HG02623 (cell line): Measurements from ENCODE around the gene TSPAN1.

Source experiments
- ATAC-seq: cut with Tn5 transposase; IDR thresholded peaks from one replicate; pipeline ENCODE4 v1.9.1; 2021; ENCODE audit warnings: moderate library complexity; ENCODE audit not compliant: unreplicated experiment

The TSPAN1 gene, protein sequence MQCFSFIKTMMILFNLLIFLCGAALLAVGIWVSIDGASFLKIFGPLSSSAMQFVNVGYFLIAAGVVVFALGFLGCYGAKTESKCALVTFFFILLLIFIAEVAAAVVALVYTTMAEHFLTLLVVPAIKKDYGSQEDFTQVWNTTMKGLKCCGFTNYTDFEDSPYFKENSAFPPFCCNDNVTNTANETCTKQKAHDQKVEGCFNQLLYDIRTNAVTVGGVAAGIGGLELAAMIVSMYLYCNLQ

DNA sequence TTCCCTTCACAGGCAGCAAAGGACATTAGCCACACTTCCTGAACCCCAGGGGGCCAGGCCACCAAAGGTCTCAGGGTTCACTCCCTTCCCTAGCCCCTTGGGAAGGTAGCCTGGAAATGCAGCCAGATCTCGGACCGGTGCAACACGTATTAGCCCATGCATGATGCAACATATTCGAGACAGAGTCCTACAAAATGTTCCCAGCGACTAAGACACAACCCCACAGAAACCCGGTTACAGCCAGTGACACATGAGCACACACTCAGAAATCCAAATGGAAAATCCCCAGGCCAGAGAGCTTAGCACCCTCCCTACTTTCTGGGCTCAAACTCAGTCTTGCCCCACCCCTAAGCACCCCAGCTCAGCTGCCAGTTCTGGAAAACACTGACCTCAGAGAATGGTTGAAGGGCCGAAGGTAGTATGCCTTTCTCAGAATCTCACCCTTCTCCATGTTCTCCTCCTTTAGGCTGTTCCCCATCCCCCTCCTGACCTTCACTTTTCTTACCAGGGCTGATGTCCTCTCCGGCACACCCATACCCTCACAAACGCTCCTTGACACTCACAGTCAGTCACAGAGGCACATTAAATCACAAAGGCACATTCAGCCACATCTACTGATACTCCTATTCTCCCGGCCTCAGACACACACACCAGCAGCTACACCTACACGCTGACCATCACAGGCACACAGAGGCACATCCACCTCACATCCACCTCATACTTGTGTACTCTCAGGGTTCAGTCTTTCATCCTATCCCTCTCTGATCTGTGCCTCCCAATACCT lies at the start of gene TSPAN1:
TSPAN1 (plus strand) TSS at position 640 of the 784 bp plus-strand sequence. CDS start 6,021 bp downstream, outside the sequence.
- ATAC-seq = no peak

DNA sequence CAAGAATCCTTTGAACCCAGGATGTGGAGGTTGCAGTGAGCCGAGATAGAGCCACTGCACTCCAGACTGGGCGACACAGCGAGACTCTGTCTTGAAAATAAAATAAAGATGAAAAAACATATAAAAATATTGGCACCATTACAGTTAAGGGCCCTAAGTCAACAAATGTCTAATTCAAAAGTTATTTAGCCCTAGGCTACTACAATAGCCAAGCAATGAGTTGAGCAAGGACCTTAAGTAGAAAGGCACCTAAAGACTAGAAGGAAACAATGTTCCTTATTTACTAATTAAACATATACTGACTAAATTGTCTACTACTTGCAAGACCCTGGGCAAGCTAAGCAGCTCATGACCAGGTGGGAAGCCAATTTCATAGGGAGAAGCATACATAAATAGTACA lies 46.5 kb upstream of the TSPAN1 start:
- no peak for ATAC-seq

DNA sequence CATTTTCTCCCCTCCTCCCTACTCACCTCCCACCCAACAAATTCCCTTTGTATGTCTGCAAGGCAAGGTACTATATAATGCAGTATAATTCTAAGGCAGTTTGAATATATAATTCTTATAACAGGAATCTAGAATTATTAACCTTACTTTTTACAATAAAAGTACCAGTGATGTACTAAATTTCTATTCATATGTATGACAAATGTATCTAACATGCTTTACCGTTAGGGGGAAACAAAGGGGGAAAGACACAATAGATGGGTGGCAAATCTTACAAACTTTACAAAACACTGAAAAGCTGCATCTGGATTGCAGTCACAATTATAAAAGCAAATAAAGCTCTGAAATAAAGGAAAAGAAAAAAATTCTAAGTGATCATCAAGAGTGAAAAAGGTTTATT lies 44.8 kb upstream of the TSPAN1 start:
- no peak for ATAC-seq

DNA sequence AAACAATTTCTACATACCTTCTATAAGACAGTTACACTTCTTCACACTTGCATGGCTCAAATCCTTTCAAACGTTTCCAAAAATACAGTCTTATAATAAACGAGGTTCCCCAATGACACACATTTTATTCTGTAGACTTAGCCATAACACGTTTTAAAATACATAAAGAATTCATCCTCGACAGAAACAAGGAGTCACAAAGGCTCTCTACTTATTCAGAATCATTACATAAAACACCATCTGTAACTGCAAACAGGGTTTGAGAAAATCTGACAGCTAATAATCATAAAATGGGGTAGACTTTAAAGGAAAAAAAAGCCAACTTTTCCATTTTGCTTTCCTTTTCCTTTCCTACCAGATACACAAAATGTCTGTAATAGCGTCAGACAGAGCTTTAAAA lies 44.3 kb upstream of the TSPAN1 start:
- no peak for ATAC-seq

DNA sequence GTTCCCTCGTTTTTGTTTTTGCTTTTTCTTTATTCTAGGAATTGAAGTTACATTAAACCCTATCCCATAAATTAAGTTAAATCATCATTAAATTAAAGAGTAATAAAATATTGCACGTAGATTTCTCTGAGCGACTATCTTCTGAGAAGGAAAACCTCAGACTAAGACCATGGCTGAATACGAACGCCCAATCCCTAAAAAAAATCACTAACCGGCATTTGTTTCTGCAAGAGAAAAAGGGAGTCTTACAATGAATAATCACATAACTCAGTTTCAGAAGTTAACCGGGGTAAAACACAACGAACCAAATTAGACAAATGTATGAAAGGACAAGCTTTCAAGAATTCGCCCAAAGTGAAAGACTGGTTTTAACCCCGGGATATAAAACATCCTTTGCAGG lies 43.8 kb upstream of the TSPAN1 start:
- no peak for ATAC-seq

DNA sequence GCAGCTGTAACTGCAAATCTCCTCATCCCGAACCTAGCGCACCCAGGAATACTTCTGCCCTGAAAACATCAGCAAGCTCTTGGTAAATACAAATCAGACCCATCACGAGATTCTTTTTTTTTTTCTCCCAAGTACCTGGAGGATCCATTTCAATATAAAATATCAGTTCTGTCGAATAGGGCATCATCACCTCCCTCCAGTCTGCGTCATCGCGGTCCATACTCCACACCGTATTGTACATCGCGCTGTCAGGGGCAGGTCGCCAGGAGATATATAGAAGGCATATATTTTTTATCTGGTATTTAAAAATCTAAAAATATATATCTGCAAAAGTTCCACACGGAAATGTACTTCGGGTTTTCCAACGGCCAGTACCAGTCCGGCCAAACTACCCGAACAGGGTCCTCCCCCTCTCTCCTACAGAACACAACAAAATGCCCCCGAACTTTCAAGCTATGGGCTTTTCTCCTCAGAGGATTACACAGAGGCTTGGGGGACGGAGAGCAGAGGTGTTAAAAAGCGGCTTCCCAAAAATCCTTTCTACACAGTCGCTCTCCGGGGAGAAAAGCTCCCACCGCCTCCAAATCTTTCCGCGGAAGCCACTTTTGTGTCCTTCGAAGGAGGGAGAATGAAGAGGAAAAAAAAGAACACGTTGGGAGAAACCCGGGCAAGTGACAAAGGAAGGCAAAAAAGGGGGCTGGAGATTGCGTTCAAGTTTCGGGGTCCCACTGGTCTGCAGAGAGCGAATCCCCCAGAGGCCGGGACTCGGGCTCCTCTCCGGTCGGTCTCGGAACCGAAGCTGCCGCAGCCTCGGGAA lies 43.0 kb upstream of the TSPAN1 start:
- ATAC-seq = no peak

DNA sequence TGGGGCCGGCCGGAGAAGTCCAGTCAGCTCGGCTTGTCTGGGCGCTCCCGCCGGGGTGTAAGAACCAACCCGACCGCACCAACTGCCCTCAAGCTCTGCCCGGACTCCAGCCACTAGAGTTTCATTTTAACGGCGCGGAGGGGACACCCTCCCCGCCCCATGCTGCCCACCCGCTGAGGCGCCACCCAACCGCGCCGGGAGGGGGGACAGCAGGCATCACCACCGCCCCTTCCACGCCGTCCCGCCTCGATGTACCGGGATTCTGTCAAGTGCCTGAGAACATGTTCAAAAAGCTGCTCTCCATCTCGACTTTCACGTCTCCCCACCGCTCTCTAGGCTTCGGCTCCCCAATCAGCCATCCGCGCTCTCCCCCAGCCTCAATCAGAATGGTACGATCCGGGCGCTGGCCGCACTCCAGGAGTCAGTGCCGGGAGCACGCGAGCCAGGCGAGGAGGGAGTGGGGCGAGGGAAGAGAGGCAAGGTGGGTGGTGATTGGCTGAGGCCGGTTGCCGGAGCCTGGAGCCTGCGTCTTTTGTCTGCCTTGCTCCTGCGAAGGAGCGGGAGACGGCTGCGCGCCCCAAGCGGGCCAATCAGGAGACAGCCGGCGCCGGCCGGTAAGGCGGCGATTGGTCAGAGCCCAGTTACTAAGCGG lies 42.2 kb upstream of the TSPAN1 start, which contains the start of gene PIK3R3:
PIK3R3 (minus strand) TSS at position 101 of the 652 bp plus-strand sequence. CDS start 677 bp downstream, outside the sequence.
- ATAC-seq = peak; percentile 86

DNA sequence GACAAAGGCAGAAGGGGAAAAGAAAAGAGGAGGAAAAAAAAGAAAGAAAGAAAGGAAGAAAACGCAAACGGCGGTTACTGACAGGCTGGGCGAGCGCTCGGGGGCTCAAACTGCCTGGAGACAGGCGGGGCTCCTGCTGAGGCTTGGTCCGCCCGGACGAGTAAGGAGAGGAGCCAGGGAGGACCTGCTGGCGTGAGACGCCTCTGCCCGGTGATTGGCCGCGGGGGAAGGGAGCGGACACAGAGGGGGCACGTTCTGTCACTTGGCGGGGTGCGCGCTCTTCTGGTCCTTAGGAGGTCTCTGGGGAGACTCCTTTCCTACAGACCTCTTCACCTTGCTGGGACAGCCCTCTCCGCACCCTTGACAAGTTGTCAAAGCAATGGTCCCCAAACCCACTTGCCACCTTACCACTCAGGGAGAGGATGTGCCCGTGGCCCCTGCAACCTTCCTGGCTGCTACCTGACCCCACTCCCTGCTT lies 41.7 kb upstream of the TSPAN1 start:
- ATAC-seq = peak; percentile 42

DNA sequence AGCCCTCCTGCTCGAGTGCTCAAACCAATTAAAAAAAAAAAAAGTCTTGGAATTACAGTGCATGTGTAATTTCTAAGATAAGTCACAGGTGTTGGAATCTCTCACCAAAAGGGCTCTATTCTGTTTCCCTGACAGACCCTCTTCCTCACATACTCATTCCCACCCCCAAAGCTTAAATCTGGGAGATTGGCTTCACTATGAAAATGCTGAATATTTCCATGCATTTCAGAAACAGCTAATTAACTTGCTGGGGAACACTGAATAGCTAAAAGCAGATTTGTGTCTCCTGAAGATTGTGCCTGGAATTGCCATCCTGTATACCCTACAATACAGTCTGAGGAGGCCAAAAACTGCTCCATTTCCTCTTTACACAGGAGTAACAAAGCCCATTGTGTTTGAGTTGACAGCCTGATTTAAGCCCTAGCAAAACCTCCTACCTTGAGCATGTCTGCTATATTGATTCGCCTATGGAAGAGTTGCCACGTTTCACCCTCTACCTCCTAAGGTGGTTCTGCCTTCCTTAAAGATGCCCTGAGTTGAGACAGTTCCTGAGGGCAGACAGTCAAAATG lies 41.0 kb upstream of the TSPAN1 start:
- no peak for ATAC-seq

DNA sequence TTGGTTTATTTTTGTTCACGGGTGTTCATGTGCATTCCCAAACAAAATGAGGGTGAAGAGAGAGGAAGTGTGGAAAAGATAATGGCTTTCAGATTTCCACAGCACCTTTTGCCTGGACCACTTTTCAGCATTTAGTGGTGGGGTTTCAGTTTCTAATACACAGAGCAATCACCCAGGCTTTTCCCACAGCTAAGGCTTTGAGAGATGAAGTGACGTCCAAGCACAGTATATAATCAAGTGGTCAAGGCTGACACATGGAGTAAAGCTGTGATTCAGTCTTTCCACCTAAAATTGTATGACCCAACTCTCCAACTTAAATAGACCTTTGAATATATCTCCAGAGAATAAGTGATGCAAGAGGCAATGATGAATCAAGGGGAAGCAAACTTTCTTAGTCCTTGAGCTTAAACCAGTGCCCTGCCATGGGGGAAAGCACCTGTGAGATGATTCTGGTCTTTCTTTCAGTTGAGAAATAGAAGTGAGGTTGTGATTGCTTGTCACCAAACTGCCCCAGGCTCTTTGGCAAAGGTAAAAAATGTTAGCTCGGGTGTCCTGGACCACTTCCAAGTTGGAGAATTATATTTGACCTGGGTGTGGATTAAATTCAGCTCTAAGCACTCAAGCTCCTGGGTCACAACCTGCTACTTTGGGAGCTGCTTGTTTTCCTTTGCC lies 40.1 kb upstream of the TSPAN1 start:
- no peak for ATAC-seq

DNA sequence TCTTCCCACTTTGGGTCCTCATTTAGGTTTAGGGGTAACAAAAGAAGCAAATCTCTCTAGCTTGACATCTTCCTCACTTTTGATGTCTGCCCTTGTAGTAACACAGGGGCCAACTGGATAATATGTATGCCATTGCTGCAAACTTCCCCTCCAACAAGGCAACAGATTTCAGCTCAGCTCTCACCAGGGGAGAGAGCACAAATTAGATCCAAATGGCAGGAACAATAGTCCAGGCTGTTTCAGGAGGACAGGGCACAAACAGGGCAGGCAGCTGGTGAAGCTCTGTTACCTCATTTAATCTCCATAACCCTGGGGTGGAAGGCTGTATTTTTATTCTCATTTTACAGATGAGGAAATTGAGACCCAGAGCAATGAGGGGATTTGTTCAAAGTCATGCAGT lies 38.2 kb upstream of the TSPAN1 start:
- ATAC-seq = no peak

DNA sequence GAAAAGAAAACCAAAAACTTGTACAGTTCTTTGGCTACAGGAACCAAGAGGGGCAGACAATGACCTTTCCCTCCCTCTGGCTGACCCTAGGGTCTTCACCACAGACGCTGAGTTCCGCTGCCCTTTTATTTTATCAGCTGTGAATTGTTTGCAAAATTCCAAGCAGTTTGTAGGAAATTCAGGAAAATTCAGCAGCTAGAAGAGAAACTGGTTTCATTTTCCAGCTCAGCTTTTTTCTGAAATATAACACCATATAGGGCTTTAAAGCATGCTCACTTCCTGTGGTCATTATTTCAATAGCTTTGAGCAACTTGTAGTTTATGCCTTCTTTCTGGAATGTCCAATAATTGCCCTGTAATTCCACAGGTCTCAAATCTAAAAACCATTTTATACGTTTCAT lies 37.0 kb upstream of the TSPAN1 start:
- ATAC-seq = no peak

DNA sequence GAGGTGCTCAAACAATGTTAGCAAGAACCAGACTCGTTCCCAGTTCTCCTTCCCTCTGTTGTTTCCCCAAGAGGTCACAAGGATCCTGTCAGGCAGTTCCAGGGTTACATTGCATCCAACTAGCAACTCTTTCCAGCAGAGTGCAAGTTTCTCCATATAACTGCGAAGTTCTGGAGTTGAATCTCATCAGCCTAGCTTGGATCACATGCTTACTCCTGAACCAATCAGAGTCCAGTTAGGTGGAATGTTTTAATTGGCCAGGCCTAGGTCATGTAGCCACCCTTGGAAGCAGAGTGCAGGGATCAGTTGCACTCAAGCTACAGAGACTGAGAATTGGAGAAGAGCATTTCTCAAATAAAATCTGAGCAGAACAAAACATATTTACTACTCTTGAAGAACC lies 26.6 kb upstream of the TSPAN1 start:
- no peak for ATAC-seq

DNA sequence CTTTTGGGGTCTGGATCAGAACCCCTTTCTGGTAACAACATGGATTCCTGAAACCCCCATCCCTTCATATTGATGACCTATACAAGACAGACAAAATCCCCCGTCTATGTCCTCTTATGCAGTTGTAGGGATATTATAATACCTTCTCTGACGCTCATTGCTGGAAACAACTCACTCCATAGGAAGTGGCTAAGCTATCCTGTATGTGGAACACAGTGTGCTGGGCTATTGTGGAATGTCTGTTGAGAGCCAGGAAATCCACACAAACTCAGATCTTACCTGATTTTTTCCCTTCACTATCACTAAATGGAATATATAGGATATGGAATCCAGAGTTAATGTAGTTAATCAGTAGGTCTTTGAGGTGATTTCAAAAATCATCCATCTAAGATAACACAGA lies 24.8 kb upstream of the TSPAN1 start:
- ATAC-seq = no peak

DNA sequence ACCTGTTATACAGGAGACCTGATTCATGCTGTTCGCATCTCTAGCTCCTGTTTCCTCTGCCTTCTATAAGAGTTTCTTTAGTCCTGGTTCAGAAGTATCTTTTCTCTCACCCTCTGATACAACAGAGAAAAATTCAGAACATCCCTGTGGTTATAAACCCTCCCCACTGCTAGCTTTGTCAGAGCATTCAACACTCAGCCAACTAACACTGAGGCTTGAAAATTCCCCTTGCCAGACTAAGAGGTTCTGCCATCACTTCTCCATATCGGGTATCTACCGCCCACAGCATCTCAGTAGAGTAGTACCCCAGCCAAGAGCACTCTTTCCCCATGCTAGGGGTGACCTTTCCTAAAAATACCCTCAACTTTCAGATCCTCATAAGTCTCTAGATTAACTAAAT lies 22.9 kb upstream of the TSPAN1 start:
- no peak for ATAC-seq

DNA sequence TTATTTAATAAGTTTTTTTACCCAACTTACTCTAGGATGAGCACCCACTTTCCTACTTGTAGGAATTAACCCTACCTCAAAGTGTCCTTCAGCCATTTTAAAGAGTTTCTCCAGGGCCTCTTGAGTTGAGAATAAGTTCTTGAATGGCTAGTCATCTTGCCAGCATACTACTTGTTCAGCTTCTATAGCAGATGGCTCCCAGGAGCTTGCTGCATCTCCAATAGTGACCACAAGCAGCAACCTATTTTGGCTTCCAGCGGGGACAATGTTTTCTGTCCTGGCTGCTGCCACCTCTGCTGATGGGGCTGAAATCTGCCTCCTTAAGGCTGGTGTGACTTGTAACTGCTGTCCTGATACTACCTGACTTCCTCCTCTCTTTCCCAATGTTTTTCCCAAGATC lies 21.7 kb upstream of the TSPAN1 start:
- ATAC-seq = no peak

DNA sequence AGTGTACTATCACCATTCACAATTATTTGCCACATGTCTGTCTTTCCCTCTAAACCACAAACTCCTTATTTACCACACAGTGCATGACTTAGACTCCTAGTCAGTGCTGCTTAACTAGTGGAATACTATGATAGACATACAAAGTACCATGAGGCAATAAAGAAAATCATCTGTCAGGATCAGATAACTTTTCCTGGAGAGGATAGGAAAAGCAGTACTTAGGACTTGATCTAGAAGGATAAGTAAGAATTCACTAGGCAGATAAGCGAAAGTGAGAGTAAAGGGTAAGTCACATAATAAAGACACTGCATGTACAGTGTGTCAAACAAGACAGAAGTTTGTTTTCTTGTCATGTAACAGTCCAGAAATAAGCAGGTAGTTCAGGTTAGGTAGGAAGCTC lies 21.2 kb upstream of the TSPAN1 start:
- ATAC-seq = no peak

DNA sequence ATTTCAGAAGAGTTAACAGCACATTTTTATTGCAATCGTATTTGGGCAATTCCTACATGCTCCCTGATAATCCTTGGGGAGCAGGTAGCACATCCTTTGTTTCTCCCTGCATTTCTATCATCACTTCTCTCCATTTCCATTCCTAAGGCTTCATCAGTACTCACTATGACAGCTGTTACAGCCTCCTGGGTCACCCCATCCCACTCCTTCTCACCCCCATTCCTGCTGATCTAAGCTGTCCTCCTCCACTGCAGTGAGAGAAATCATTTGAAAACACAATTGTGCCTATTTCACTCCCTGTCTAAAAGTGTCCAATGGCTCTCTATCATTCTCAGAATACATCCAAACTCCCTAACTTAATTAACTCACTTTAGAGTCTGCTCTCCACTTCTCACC lies 17.0 kb upstream of the TSPAN1 start:
- no peak for ATAC-seq

DNA sequence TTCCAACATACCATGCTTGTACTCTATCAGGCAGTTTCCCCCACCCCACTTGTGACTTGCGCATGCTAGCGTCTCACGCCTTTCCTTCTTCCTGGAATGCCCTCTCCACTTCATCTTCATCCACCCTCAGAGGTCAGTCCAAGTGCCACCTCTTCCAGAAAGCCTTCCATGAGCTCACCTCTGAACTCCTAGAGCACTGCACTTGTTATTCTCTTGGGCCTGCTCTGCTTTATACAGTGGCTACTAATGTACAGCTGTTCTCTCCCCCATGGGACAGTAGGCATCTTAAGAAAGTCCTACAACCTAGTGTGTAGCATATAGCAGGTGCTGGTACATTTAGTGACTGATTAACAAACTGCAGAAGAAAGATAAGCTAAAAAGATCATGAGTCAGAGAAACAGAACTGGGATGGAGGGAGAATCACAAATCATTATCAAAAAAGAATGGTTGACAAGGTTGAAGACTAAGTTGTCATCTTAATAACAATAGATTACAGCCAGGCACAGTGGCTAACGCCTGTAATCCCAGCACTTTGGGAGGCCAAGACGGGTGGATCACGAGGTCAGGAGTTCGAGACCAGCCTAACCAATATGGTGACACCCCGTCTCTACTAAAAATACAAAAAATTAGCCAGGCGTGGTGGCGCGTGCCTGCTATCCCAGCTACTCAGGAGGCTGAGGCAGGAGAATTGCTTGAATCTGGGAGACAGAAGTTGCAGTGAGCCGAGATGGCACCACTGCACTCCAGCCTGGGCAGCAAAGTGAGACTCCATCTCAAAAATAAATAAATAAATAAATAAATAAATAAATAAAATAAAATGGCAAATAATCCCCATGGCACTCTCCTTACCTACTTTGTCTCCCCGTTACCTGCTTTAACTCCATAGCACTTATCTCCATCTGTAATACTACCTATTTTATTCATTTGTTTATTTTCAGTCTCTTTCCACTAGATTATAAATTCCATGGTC lies 16.3 kb upstream of the TSPAN1 start:
- ATAC-seq = no peak
